ENCODE results near the gene OR10V1.

- TF ChIP-seq ZBTB1 (CRISPR knock-in tag; IDR thresholded peaks at IDR 0.05; ENCODE audit: borderline replicate concordance, low read depth): no peak
- TF ChIP-seq, protein P1, sequence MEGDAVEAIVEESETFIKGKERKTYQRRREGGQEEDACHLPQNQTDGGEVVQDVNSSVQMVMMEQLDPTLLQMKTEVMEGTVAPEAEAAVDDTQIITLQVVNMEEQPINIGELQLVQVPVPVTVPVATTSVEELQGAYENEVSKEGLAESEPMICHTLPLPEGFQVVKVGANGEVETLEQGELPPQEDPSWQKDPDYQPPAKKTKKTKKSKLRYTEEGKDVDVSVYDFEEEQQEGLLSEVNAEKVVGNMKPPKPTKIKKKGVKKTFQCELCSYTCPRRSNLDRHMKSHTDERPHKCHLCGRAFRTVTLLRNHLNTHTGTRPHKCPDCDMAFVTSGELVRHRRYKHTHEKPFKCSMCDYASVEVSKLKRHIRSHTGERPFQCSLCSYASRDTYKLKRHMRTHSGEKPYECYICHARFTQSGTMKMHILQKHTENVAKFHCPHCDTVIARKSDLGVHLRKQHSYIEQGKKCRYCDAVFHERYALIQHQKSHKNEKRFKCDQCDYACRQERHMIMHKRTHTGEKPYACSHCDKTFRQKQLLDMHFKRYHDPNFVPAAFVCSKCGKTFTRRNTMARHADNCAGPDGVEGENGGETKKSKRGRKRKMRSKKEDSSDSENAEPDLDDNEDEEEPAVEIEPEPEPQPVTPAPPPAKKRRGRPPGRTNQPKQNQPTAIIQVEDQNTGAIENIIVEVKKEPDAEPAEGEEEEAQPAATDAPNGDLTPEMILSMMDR (IDR thresholded peaks at IDR 0.05 in 2 of 3, conservative IDR thresholded peaks at IDR 0.05 in 1 of 3; ENCODE audit: insufficient read depth in 2 of 3, low read depth in 1 of 3, low read length in 3 of 3): no peak
Measured at GRCh38 chr11:59728913-59729312, 15.3 kb upstream of the OR10V1 start.
